ENCODE measurements around the gene TUBAL3. TPM values are rescaled to one million over a fixed set of nuclear protein-coding genes. Genes with fewer than 3 reads are reported as not detected.

TUBAL3 gene
- total RNA-seq, 1 experiment from 2014 or later: 0.19 TPM

DNA sequence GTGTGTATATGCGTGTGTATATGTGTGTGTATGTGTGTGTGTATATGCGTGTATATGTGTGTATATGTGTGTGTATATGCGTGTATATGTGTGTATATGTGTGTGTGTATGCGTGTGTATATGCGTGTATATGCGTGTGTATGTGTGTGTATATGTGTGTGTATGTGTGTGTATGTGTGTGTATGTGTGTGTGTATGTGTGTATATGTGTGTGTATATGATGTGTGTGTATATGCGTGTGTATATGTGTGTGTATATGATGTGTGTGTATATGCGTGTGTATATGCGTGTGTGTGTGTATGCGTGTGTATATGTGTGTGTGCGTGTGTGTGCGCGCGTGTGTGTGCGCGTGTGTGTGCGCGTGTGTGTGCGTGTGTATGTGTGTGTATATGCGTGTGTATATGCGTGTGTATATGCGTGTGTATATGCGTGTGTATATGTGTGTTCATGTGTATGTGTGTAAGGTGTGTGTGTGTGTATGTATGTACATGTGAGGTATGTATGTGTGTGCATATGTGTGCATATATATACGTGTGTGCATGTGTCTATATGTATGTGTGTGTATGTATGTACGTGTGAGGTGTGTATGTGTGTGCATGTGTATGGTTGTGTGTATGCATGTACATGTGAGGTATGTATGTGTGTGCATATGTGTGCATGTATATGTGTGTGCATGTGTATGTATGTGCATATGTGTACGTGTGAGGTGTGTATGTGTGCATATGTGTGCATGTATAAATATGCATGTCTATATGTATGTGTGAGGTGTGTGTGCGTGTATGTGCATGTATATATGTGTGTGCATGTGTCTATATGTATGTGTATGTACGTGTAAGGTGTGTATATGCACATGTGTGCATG is 33.9 kb downstream of the TUBAL3 start:
- no peak for DNase-seq (ENCODE audit: low spot score)
- H3K4me1 ChIP-seq (ENCODE audit: insufficient read depth, low read length, poor library complexity, severe bottlenecking): no peaks in the 10 kb centered on the region
- CTCF ChIA-PET: no interaction called here

DNA sequence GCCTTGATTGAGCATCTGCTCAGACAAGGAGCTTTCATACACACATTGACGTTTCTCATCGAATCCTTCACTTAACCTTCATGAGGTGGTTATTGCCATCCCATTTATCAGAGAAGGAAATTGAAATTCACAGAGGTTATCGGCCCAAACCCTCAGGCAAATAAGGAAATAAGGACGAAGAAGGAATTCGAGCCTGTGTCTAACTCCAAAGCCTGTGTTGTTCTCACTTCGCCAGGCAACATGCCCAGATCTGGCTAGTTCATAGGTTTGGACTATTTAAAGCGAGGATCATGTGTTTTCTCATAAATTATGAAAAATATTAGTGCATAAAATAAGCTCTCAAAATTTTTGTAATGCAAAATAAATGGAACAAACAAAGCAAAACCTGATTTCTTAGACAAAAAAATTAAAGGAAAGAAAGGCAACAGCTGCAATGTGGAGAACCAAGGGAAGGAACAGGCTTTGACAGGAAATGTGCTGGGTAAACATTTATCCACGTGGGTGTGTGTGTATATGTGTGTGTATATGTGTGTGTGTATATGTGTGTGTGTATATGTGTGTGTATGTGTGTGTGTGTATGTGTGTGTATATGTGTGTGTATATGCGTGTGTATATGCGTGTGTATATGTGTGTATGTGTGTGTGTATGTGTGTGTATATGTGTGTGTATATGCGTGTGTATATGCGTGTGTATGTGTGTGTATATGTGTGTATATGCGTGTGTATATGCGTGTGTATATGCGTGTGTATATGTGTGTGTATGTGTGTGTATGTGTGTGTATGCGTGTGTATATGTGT is 35.1 kb downstream of the TUBAL3 start:
- ChIA-PET CTCF (no interaction called here), POLR2A (ENCODE audit: low non-redundant PET) (no interaction called here)
- Histone ChIP-seq H3K27me3 (replicated peaks; ENCODE audit: insufficient read depth, low read depth, low read length, poor library complexity) (no peaks in the 10 kb centered on the region), H3K36me3 (ENCODE audit: insufficient read depth, low read length, poor library complexity, severe bottlenecking) (no peaks in the 10 kb centered on the region), H3K27ac (ENCODE audit: low read depth, low read length, poor library complexity, severe bottlenecking) (no peak overlapping the region), H3K4me3 (ENCODE audit: low read depth, low read length, poor library complexity, severe bottlenecking) (no peak overlapping the region), H3K4me1 (ENCODE audit: insufficient read depth, low read length, poor library complexity, severe bottlenecking) (no peaks in the 10 kb centered on the region), H3K9me3 (ENCODE audit: low read depth, low read length, poor library complexity, severe bottlenecking) (no peaks in the 10 kb centered on the region)
- BruUV-seq (replicated peaks): no TSS peak
- TF ChIP-seq EZH2 (IDR thresholded peaks at IDR 0.05; ENCODE audit: borderline replicate concordance, low read depth, low read length, poor library complexity, severe bottlenecking): no peak
- TF ChIP-seq, protein P1, sequence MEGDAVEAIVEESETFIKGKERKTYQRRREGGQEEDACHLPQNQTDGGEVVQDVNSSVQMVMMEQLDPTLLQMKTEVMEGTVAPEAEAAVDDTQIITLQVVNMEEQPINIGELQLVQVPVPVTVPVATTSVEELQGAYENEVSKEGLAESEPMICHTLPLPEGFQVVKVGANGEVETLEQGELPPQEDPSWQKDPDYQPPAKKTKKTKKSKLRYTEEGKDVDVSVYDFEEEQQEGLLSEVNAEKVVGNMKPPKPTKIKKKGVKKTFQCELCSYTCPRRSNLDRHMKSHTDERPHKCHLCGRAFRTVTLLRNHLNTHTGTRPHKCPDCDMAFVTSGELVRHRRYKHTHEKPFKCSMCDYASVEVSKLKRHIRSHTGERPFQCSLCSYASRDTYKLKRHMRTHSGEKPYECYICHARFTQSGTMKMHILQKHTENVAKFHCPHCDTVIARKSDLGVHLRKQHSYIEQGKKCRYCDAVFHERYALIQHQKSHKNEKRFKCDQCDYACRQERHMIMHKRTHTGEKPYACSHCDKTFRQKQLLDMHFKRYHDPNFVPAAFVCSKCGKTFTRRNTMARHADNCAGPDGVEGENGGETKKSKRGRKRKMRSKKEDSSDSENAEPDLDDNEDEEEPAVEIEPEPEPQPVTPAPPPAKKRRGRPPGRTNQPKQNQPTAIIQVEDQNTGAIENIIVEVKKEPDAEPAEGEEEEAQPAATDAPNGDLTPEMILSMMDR (conservative IDR thresholded peaks at IDR 0.05; ENCODE audit: low read depth, low read length): no peak
- intact Hi-C loops (cut with micrococcal nuclease; ENCODE audit: unreplicated experiment): no loop called here
- DNase-seq (ENCODE audit: low spot score): no peak

More for the DNA sequence above, 33.9 kb downstream of the TUBAL3 start:
- H3K27me3 ChIP-seq (replicated peaks; ENCODE audit: insufficient read depth, low read depth, low read length, poor library complexity): no peaks in the 10 kb centered on the region
- no peaks in the 10 kb centered on the region for H3K9me3 ChIP-seq (ENCODE audit: low read depth, low read length, poor library complexity, severe bottlenecking)
- H3K36me3 ChIP-seq (ENCODE audit: insufficient read depth, low read length, poor library complexity, severe bottlenecking): no peaks in the 10 kb centered on the region
- POLR2A ChIA-PET (ENCODE audit: low non-redundant PET): no interaction called here
- TF ChIP-seq, protein P1 (conservative IDR thresholded peaks at IDR 0.05; ENCODE audit: low read depth, low read length): no peak
- TF ChIP-seq EZH2 (IDR thresholded peaks at IDR 0.05; ENCODE audit: borderline replicate concordance, low read depth, low read length, poor library complexity, severe bottlenecking): no peak
- H3K27ac ChIP-seq (ENCODE audit: low read depth, low read length, poor library complexity, severe bottlenecking): no peak overlapping the region
- H3K4me3 ChIP-seq (ENCODE audit: low read depth, low read length, poor library complexity, severe bottlenecking): no peak overlapping the region
- intact Hi-C loops (cut with micrococcal nuclease; ENCODE audit: unreplicated experiment): no loop called here
- no TSS peak for BruUV-seq (replicated peaks)

DNA sequence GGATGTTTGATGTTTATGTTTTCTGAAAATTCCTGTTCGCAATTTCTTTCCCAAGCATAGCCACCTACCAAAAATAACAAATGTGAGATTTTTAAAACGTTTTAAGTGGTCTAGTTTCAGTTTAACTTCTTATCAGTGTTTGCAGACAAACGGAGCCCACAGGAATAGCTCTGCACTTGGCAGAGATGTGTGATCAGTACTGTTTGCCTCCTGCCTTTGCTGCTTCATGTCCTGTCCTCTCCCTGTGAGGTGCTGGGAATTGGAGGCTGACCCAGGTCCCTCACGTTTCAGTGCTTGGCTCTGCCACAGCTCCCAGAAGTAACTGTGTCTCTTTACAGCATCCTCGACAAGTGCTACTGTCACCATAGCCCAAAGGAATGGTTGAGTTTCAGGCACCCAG is 38.7 kb downstream of the TUBAL3 start:
- H3K4me1 ChIP-seq (ENCODE audit: insufficient read depth, low read length, poor library complexity, severe bottlenecking): no peaks in the 10 kb centered on the region
- TF ChIP-seq EZH2 (IDR thresholded peaks at IDR 0.05; ENCODE audit: borderline replicate concordance, low read depth, low read length, poor library complexity, severe bottlenecking): no peak
- TF ChIP-seq, protein P1 (conservative IDR thresholded peaks at IDR 0.05; ENCODE audit: low read depth, low read length): no peak
- CTCF ChIA-PET: no interaction called here
- H3K36me3 ChIP-seq (ENCODE audit: insufficient read depth, low read length, poor library complexity, severe bottlenecking): no peaks in the 10 kb centered on the region
- no peaks in the 10 kb centered on the region for H3K27me3 ChIP-seq (replicated peaks; ENCODE audit: insufficient read depth, low read depth, low read length, poor library complexity)
- BruUV-seq (replicated peaks): no TSS peak
- H3K27ac ChIP-seq (ENCODE audit: low read depth, low read length, poor library complexity, severe bottlenecking): no peak overlapping the region
- POLR2A ChIA-PET (ENCODE audit: low non-redundant PET): no interaction called here
- intact Hi-C loops (cut with micrococcal nuclease; ENCODE audit: unreplicated experiment): no loop called here
- no peak overlapping the region for H3K4me3 ChIP-seq (ENCODE audit: low read depth, low read length, poor library complexity, severe bottlenecking)
- no peaks in the 10 kb centered on the region for H3K9me3 ChIP-seq (ENCODE audit: low read depth, low read length, poor library complexity, severe bottlenecking)
- DNase-seq (ENCODE audit: low spot score): no peak

All from A673 (cell line).